GM19023 (cell line): ENCODE results near the gene CMTM2.
"Not testable (repeated sequence)": the region's sequence is repeated elsewhere in the genome, so short reads cannot be mapped to it uniquely, and the experiment has no call there.

Source experiments
- ATAC-seq: cut with Tn5 transposase; IDR thresholded peaks from one replicate; pipeline ENCODE4 v1.9.1; 2021; ENCODE audit warnings: mild to moderate bottlenecking, moderate library complexity; ENCODE audit not compliant: unreplicated experiment

The CMTM2 gene

DNA sequence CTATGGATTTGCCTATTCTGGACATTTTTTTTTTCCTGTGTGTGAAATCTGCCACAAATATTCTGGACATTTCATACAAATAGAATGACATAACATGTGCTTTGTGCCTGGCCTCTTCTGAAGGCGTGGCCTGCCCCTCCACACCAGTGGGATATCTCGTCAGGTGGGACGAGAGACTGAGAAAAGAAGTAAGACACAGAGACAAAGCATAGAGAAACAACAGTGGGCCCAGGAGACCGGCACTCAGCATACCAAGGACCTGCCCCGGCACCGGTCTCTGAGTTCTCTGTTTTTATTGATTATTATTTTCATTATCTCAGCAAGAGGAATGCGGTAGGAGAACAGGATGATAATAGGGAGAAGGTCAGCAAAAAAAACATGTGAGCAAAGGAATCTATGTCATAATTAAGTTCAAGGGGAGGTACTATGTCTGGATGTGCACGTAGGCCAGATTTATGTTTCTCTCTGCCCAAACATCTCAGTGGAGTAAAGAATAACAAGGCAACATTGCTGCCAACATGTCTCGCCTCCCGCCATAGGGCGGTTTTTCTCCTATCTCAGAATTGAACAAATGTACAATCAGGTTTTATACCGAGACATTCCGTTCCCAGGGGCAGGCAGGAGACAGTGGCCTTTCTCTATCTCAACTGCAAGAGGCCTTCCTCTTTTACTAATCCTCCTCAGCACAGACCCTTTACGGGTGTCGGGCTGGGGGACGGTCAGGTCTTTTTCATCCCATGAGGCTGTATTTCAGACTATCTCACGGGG, 48.5 kb downstream of the CMTM2 start:
- not testable (repeated sequence) for ATAC-seq

- ATAC-seq = no peak
These were observed 50.6 kb downstream of the CMTM2 start for GRCh38 chr16:66629856-66630255.

- not testable (repeated sequence) for ATAC-seq
These were observed 51.4 kb downstream of the CMTM2 start for GRCh38 chr16:66630561-66631260.

DNA sequence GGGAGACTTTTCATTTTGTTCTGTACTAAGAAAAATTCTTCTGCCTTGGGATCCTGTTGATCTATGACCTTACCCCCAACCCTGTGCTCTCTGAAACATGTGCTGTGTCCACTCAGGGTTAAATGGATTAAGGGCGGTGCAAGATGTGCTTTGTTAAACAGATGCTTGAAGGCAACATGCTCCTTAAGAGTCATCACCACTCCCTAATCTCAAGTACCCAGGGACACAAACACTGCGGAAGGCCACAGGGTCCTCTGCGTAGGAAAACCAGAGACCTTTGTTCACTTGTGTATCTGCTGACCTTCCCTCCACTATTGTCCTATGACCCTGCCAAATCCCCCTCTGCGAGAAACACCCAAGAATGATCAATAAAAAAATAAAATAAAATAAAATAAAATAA, 52.3 kb downstream of the CMTM2 start:
- ATAC-seq = not testable (repeated sequence)

DNA sequence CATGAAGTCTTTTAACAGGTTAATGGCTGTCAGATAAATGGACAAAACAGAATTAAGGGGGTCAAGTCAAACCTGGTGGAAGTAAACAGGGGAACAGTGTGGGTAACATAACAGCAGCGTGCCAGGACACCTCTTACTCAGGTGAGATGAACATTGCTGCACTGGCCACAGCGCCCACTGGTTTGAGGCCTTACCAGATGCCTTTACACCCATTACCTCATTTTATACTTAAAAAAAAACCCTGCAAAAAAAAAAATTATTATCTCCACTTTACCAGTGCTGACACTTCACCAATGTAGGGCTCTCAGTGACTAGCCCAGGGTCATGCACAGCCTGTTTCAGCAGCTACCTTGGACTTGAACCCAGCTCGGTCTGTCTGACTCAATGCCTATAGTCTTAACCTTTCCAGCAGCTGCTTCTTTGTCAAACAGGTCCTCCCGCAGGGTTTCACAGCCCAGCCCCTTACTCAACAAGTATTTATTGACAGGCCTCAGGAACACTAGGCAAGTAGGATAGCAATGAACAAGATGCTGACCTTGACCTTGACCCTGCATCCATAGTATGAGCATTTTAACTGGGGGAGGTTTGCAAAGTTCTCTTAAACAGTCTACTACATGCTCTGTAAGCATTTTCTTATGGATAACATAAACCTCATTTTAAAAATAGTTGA, 55.4 kb downstream of the CMTM2 start:
- no peak for ATAC-seq

- ATAC-seq = no peak
These were observed 56.1 kb downstream of the CMTM2 start for GRCh38 chr16:66635406-66635805.

- ATAC-seq = no peak
These were observed 56.9 kb downstream of the CMTM2 start for GRCh38 chr16:66636199-66636598.

DNA sequence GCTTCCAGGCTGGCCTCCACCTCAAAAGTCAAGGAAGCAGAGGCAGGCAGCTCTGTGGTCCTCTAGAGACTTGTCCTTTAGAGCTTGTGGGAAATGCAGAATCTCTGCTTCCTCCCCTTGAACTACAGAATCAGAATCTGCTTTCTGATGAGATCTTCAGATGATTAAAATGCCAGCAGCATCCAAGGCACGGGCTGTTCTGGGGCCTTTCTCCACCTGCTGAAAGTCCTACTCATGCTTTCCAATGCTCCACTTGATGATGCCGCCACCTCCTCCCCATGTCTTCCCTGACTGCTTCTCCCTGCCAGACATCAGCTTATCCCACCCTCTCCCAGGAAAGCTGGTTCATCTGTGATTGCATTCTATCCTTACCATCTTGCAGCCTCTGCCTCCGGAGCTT, 58.5 kb downstream of the CMTM2 start:
- ATAC-seq = no peak
